K562 (cell line): Measurements from ENCODE around the gene S100P. TPM values are rescaled to one million over a fixed set of nuclear protein-coding genes. Genes with fewer than 3 reads are reported as not detected.

Experiments used
- ATF3 ChIP-seq, 2 experiments: fragments of 450-650 bp in 1 of 2; sonication (generic) in 1 of 2; formaldehyde crosslinking in 1 of 2; IDR thresholded peaks in 1 of 2; conservative IDR thresholded peaks in 1 of 2; 2 replicates each; pipeline versions ENCODE4 v1.6.1 to v1.8.1; 2016 to 2023; ENCODE audit warnings: mild to moderate bottlenecking in 2 of 2, moderate library complexity in 2 of 2, inconsistent platforms in 1 of 2, missing genetic modification reagents in 1 of 2
- CBX8 ChIP-seq: fragments of 200-600 bp; sonication (generic); IDR thresholded peaks from 2 replicates; pipeline ENCODE4 v1.6.1; 2012; ENCODE audit warnings: borderline replicate concordance, mixed run types, low read depth, mild to moderate bottlenecking, moderate library complexity, mixed read lengths, low read length, control low read depth, inconsistent platforms; ENCODE audit not compliant: poor library complexity, severe bottlenecking; ENCODE audit errors: extremely low read depth
- CREB1 ChIP-seq, 2 experiments: sonication (generic) in 1 of 2; formaldehyde crosslinking in 1 of 2; IDR thresholded peaks; 2 replicates each; pipeline versions ENCODE4 v1.6.1 to v1.8.0; 2012 to 2022; ENCODE audit warnings: inconsistent platforms in 1 of 2, mild to moderate bottlenecking in 1 of 2, missing genetic modification reagents in 1 of 2, moderate library complexity in 1 of 2
- CSDE1 ChIP-seq, 2 experiments: fragments of 450-650 bp; IDR thresholded peaks; 2 replicates each; pipeline ENCODE4 v1.6.1; 2016; ENCODE audit warnings: mild to moderate bottlenecking in 1 of 2
- EP300 ChIP-seq: IDR thresholded peaks from 2 replicates; pipeline ENCODE4 v1.6.1; 2012; ENCODE audit warnings: low read length, improper control_type of control experiment
- HINFP ChIP-seq: fragments of 450-650 bp; conservative IDR thresholded peaks from 2 replicates; pipeline ENCODE4 v1.6.1; 2016; ENCODE audit warnings: missing genetic modification characterization, low read depth, mild to moderate bottlenecking, control low read depth, missing compliant biosample characterization
- KLF16 ChIP-seq: IDR thresholded peaks from 2 replicates; pipeline ENCODE4 v1.6.1; 2016; ENCODE audit warnings: antibody characterized with exemption
- MCM7 ChIP-seq, 2 experiments: fragments of 450-650 bp; IDR thresholded peaks; 2 replicates each; pipeline ENCODE4 v1.6.1; 2016 to 2018
- NBN ChIP-seq: fragments of 450-650 bp; IDR thresholded peaks from 2 replicates; pipeline ENCODE4 v1.6.1; 2016; ENCODE audit warnings: low read depth, mild to moderate bottlenecking
- PRDM10 ChIP-seq: fragments of 450-650 bp; IDR thresholded peaks from 2 replicates; pipeline ENCODE4 v1.6.1; 2018; ENCODE audit not compliant: partially characterized antibody
- RFX7 ChIP-seq: fragments of 250-450 bp; sonication (Bioruptor Pico); IDR thresholded peaks from 2 replicates; pipeline ENCODE4 v1.5.1; 2021; ENCODE audit warnings: mild to moderate bottlenecking
- ZHX1 ChIP-seq: fragments of 150-350 bp; conservative IDR thresholded peaks from 2 replicates; pipeline ENCODE4 v1.6.1; 2014; ENCODE audit warnings: low read length
- ZNF12 ChIP-seq: sonication (generic); formaldehyde crosslinking; IDR thresholded peaks from 2 replicates; pipeline ENCODE4 v1.4.0; 2020; ENCODE audit warnings: mild to moderate bottlenecking, missing genetic modification reagents
- ZNF444 ChIP-seq: fragments of 250-450 bp; sonication (Bioruptor Pico); IDR thresholded peaks from 2 replicates; pipeline ENCODE4 v1.4.0; 2020; ENCODE audit warnings: mild to moderate bottlenecking, moderate library complexity
- polyA plus RNA-seq, 8 experiments: library from polyadenylated mRNA; depleted of rRNA in 4 of 8; stranded (reverse) in 5 of 8; unstranded in 3 of 8; fragments of >200 nt; fragmentation: Nextera tagmentation in 2 of 8; fragmentation: Illumina TruSeq in 1 of 8; extraction: Ambion mirVana in 2 of 8; extraction: Trizol in 1 of 8; gene quantifications; 2 replicates each; pipeline versions ENCODE4 v1.2.1 to v1.2.3, GENCODE V29; 2011 to 2014; ENCODE audit warnings: inconsistent platforms in 1 of 8, missing spikeins in 1 of 8
- total RNA-seq, 7 experiments: library from RNA; depleted of rRNA in 6 of 7; stranded (reverse); fragments of >200 nt in 6 of 7; fragmentation: Illumina TruSeq in 2 of 7; extraction: Trizol in 2 of 7; gene quantifications; 2 replicates each; pipeline versions ENCODE4 v1.2.1 to v1.2.3, GENCODE V29; 2011 to 2021; ENCODE audit warnings: low replicate concordance in 1 of 7

The S100P gene
- total and polyA plus RNA-seq, 9 of the 15 experiments (the other 6 are each of a cell fraction or from before 2014, with no cell fraction given), result 4.1 to 23.8 (median 7.5) TPM

GRCh38 chr4:6693231-6694176 lies at the start of gene S100P (continued):
- no peak for TF ChIP-seq CBX8
- no peak for TF ChIP-seq ZHX1
- no peak for TF ChIP-seq CSDE1 (IDR thresholded peaks at IDR 0.05)
- TF ChIP-seq ZNF444, result no peak
- TF ChIP-seq CREB1 (IDR thresholded peaks at IDR 0.05), result peak; percentile 55; the same call in 1 of the 2 replicates
- peak; percentile 68 for TF ChIP-seq CREB1 (CRISPR knock-in tag; IDR thresholded peaks at IDR 0.05)
- no peak for TF ChIP-seq EP300
- no peak for TF ChIP-seq RFX7 (CRISPR knock-in tag)
- TF ChIP-seq ATF3 (IDR thresholded peaks at IDR 0.05), result peak; percentile 79; the same call in 1 of the 2 replicates
- no peak for TF ChIP-seq ATF3 (CRISPR knock-in tag; conservative IDR thresholded peaks at IDR 0.05)
- no peak for TF ChIP-seq KLF16
- no peak for TF ChIP-seq NBN
- TF ChIP-seq HINFP, result no peak
- no peak for TF ChIP-seq PRDM10
- no peak for TF ChIP-seq ZNF12
- no peak for TF ChIP-seq MCM7 (IDR thresholded peaks at IDR 0.05)
